Stimulated activated CD4-positive, alpha-beta T cell treated with anti-CD3 and anti-CD28 coated beads, Interleukin-12 subunit alpha, Interleukin-12 subunit beta, amount 100 ng/mL, for 24 hours (primary cell): Measurements from ENCODE around the gene PIKFYVE.
"Not testable (repeated sequence)": the region's sequence is repeated elsewhere in the genome, so short reads cannot be mapped to it uniquely, and the experiment has no call there.

ENCODE experiments used
- DNase-seq, 2 experiments: peaks; one replicate each; pipeline ENCODE4 v3.0.0-alpha.2; 2020; ENCODE audit warnings: low read depth in 2 of 2

The PIKFYVE gene

GRCh38 chr2:208359632-208359986 is 93.6 kb downstream of the PIKFYVE start:
- no peak for DNase-seq

DNA sequence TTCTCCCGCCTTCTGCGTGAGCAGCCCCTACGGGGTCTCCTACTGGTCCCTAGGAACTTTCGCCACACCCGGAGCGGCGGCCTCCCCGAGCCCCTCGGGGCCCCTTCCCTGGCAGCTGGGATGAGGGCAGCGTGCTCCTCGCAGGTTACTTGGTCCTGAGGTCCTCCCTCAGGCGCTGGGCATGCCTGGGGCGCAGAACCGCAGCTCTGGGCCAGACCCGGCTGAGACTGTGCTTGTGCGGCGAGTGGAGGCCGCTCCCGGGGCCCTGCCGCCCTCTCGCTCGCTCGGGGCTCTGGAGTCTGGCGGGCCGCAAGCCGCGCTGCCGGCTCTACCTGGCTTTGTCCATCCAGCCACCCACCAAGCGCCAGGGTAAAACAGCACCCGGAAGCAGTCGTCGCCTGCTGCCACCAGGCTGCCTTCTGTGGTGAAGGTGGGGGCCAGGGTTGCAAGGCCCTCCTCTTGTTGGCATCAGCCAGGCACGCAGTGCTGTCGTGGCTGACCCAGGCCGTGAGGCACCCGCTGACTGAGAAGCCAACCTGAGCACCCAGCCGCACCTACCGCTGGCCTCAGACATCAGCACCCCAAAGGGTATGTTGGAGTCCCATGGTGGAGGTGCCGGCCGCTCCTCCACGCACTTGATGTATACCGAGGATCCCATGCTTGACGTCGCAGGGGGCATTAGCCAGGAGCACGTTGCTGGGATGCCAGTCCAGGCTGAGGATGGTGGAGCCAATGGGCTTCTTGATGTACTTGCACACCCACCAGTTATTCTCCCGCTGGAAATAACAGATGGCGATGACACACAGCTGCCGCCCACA is 94.4 kb downstream of the PIKFYVE start:
- DNase-seq, result no peak

DNA sequence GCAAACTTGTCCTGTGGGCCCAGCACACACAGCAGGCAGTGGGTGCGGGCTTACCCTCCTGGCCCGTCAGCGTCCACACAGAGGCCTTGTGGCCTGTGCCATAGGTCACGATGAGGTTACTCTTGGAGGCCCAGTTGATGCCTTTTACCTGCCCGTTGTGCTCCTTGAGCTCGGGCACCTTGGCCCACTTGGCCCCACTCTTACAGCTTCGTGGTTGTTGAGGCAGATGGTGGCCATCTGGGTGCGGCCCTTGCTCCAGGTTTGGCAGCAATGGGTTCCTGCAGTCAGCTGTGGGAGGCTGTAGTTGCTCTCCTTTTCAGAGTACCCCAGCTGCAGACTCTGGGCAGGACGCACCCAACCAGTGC is 95.0 kb downstream of the PIKFYVE start:
- no peak for DNase-seq

DNA sequence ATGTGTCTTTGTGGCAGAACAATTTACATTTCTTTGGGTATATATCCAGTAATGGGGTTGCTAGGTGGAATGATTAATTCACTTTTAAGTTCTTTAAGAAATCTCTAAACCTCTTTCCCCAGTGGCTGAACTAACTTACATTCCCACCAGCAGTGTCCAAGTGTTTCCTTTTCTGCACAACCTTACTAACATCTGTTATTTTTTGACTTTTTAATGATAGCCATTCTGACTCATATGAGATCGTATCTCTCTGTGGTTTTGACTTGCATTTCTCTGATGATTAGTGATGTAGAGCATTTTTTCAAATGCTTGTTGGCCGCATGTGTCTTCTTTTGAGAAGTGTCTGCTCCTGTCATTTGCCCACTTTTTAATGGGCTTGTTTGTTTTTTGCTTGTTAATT is 97.4 kb downstream of the PIKFYVE start:
- no peak for DNase-seq

DNA sequence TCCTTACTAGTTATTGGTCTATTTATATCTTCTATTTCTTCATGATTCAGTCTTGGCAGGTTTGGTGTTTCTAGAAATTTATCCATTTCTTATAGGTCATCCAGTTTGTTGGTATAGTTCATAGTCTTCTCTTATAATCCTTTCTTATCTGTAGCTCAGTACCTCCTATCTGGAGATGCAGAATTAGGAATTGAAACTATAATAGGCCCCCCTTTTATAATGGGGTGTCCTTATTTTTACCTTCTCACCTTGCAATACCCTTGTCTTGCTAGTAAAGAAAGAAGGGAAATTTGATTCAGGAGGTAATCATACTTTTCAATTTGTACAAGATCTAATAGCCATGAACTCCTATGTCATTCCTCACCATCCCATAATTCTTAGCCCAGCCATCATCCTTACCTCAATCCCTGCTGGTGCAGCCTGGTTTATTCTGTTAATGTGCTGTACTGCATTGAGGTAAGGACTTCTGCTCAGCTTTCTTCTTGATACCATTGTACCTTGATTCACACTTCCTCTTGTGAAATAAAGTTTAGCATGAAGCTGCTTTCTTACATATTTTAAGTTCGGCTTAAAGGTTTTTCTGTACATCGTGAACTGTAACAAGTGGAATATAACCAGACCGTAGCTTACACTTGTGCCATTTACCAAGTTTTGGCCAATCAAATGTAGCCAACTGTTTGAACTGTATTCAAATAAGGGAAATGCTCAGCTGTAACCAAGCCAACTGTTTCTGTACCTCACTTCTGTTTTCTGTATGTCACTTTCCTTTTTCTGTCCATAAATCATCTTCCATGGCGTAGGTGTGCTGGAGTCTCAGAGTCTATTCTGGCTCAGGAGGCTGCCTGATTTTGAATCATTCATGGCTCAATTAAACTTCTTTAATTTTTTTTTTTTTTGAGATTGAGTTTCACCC is 100.4 kb downstream of the PIKFYVE start:
- DNase-seq, result no peak

- no peak for DNase-seq
Measured at GRCh38 chr2:208369091-208369490, 103.0 kb downstream of the PIKFYVE start.

DNA sequence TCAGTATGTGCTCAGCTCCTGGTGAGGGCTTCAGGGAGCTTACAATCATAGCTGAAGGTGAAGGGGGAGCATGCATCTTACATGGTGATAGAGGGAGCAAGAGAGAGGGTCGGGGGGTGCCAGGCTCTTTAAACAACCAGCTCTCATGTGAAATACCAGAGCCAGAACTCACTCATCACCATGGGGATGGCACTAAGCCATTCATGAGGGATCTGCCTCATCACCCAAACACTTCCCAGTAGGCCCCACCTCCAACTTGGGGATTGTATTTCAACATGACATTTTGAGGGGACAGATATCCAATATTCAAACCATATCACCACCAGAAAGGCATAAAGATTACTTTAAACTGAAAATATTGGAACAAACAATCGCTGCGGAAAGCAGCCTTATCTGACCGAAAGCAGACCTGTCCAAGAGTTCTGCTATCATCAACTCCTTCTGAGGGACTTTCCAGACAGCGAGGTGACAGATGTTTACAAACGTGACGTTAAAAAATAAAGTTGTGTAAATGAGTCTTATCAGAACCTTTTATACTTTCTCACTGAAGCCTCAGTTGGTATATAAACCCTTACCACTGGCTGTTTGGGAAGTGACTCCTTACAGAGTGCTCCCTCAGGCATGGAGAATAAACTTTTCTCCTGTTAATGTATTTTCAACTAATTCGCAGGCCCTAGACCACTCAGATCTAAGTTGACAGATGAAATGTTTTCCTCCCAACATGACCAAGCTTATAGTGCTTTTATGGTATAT is 105.0 kb downstream of the PIKFYVE start:
- no peak for DNase-seq

DNA sequence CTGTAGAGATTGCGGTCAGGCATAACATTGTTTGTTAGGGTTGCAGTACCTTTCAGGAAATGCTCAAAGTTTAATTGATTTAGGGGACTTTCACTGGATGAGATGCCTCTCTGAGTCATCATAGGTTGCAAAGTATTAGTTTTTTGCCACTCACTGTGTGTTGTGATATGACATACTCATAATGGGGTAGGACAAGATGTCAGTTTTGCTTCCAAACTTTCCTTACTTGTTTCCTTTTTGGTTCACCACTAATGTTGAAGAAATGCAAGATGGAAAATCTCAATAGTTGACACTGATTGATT is 105.5 kb downstream of the PIKFYVE start:
- no peak for DNase-seq

- DNase-seq, result no peak
Measured at GRCh38 chr2:208373460-208374089, 107.5 kb downstream of the PIKFYVE start.

- no peak for DNase-seq
Measured at GRCh38 chr2:208375491-208376068, 109.5 kb downstream of the PIKFYVE start.

DNA sequence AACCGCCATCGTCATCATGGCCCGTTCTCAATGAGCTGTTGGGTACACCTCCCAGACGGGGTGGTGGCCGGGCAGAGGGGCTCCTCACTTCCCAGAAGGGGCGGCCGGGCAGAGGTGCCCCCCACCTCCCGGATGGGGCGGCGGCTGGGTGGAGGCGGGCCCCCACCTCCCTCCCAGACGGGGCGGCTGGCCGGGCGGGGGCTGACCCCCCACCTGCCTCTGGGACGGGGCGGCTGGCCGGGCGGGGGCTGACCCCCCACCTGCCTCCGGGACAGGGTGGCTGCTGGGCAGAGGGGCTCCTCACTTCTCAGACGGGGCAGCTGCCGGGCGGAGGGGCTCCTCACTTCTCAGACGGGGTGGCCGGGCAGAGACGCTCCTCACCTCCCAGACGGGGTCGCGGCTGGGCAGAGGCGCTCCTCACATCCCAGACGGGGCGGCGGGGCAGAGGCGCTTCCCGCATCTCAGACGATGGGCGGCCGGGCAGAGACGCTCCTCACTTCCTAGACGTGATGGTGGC is 111.3 kb downstream of the PIKFYVE start:
- not testable (repeated sequence) for DNase-seq

GRCh38 chr2:208379192-208379591 is 113.1 kb downstream of the PIKFYVE start:
- DNase-seq, result no peak

- DNase-seq, result no peak
Measured at GRCh38 chr2:208384637-208385036, 118.6 kb downstream of the PIKFYVE start.

DNA sequence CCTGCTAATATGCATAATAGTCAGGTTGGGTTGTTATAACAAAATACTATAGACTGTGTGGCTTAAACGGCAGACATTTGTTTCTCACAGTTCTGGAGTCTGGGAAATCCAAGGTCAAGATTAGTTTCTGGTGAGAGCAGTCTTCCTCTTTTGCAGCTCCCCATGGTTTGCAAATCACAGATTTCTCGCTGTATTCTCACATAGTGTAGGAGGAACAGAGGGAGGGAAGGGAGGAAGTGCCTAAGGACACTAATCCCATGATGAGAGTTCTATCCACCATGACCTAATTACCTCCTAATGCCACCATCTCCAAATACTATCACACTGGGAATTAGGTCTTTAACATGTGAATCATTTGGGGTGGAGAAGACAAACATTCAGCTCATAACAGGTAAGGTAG is 120.5 kb downstream of the PIKFYVE start:
- no peak for DNase-seq

- DNase-seq, result no peak
Measured at GRCh38 chr2:208389940-208390339, 123.9 kb downstream of the PIKFYVE start.

- DNase-seq, result no peak
Measured at GRCh38 chr2:208392300-208392699, 126.2 kb downstream of the PIKFYVE start.

DNA sequence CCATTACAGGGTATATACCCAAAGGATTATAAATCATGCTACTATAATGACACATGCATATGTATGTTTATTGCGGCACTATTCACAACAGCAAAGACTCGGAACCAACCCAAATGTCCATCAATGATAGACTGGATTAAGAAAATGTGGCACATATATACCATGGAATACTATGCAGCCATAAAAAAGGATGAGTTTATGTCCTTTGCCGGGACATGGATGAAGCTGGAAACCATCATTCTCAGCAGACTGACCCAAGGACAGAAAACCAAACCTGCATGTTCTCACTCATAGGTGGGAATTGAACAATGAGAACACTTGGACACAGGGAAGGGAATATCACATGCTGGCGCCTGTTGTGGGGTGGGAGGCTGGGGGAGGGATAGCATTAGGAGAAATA is 130.7 kb downstream of the PIKFYVE start:
- not testable (repeated sequence) for DNase-seq

DNA sequence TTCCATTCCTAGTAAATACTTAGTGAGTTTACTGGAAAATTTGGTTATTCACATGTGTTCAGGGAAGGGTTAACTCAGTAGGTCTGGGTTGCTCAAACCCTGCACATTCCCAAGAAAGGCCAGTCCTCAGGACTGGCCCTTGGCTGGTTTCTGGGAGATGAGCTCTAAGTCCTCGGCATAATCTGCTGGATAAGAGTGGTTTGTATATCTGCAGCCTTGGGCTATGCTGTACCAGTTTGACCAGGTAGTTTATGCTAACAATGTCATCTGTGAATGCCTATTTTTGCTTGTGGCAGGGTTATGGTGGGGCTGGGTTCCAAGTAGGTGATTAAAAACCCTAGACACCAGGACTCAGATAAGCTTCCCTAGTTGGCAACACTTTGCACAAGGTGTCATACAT is 133.1 kb downstream of the PIKFYVE start:
- DNase-seq, result no peak

GRCh38 chr2:208406474-208407451 is 140.7 kb downstream of the PIKFYVE start, which contains the start of gene PTH2R:
PTH2R (plus strand) TSS chr2:208406792; CDS start chr2:208407044, 252 bp downstream.
- DNase-seq, result no peak

- DNase-seq, result no peak
Measured at GRCh38 chr2:208407667-208408066, 141.6 kb downstream of the PIKFYVE start.
